GM23338 (cell line): ENCODE data around the gene SLC9A4. TPM values are rescaled to one million over a fixed set of nuclear protein-coding genes. Genes with fewer than 3 reads are reported as not detected.

Source experiments
- ATAC-seq: fragments of 200-7000 bp; cut with Tn5 transposase; 3 replicates; pipeline ENCODE4 v1.9.1; 2020
- DNase-seq: peaks from one replicate; pipeline ENCODE4 v3.0.0-alpha.2; 2015; ENCODE audit warnings: low spot score
- H2AFZ ChIP-seq: fragments of 200-600 bp; sonication (generic); 2 replicates; pipeline ENCODE4 v1.8.0; 2016; ENCODE audit warnings: antibody characterized with exemption, mild to moderate bottlenecking, moderate library complexity
- H3F3A ChIP-seq: fragments of 200-600 bp; sonication (generic); replicated peaks from 2 replicates; pipeline ENCODE4 v1.8.0; 2017; ENCODE audit warnings: antibody characterized with exemption, mixed run types, low read depth
- H3K27ac ChIP-seq: fragments of 200-600 bp; sonication (generic); 2 replicates; pipeline ENCODE4 v1.6.1; 2016; ENCODE audit warnings: low read depth
- H3K27me3 ChIP-seq: fragments of 200-600 bp; sonication (generic); 2 replicates; pipeline ENCODE4 v1.8.0; 2016; ENCODE audit warnings: mild to moderate bottlenecking, mixed run types, moderate library complexity; ENCODE audit not compliant: insufficient read depth
- H3K36me3 ChIP-seq: fragments of 200-600 bp; sonication (generic); 2 replicates; pipeline ENCODE4 v1.8.0; 2016; ENCODE audit warnings: mild to moderate bottlenecking; ENCODE audit not compliant: insufficient read depth
- H3K4me1 ChIP-seq: fragments of 200-600 bp; sonication (generic); 2 replicates; pipeline ENCODE4 v1.8.0; 2016; ENCODE audit warnings: mild to moderate bottlenecking, moderate library complexity; ENCODE audit not compliant: insufficient read depth
- H3K4me2 ChIP-seq: fragments of 200-600 bp; sonication (generic); 2 replicates; pipeline ENCODE4 v1.7.1; 2017; ENCODE audit warnings: mixed run types
- H3K4me3 ChIP-seq: fragments of 200-600 bp; sonication (generic); 2 replicates; pipeline ENCODE4 v1.6.1; 2016; ENCODE audit warnings: mixed run types
- H3K79me2 ChIP-seq: fragments of 200-600 bp; sonication (generic); replicated peaks from 2 replicates; pipeline ENCODE4 v1.8.0; 2017; ENCODE audit warnings: mild to moderate bottlenecking; ENCODE audit not compliant: insufficient read depth
- H3K9me2 ChIP-seq: fragments of 200-600 bp; sonication (generic); 2 replicates; pipeline ENCODE4 v1.8.0; 2017; ENCODE audit not compliant: insufficient read depth
- H4K20me1 ChIP-seq: fragments of 200-600 bp; sonication (generic); replicated peaks from 2 replicates; pipeline ENCODE4 v1.8.0; 2017; ENCODE audit warnings: mild to moderate bottlenecking; ENCODE audit not compliant: insufficient read depth
- H3K27ac Mint-ChIP-seq: 2 replicates; pipeline ENCODE4 v1.8.0; 2020; ENCODE audit warnings: inconsistent platforms, mild to moderate bottlenecking, moderate library complexity, mixed read lengths
- H3K27me3 Mint-ChIP-seq: 3 replicates; pipeline ENCODE4 v1.8.0; 2022; ENCODE audit warnings: low read depth, mild to moderate bottlenecking, moderate library complexity, mixed read lengths, inconsistent platforms; ENCODE audit not compliant: insufficient read depth, poor library complexity
- H3K36me3 Mint-ChIP-seq: 3 replicates; pipeline ENCODE4 v1.8.0; 2021; ENCODE audit warnings: low read depth, mild to moderate bottlenecking, inconsistent platforms, moderate library complexity, mixed read lengths
- H3K4me1 Mint-ChIP-seq: 3 replicates; pipeline ENCODE4 v1.8.0; 2020; ENCODE audit warnings: mild to moderate bottlenecking, inconsistent platforms, mixed read lengths
- H3K4me3 Mint-ChIP-seq: 3 replicates; pipeline ENCODE4 v1.8.0; 2021; ENCODE audit warnings: moderate library complexity, mild to moderate bottlenecking, inconsistent platforms, mixed read lengths
- H3K9me3 Mint-ChIP-seq: 3 replicates; pipeline ENCODE4 v1.8.0; 2020; ENCODE audit warnings: moderate library complexity, mild to moderate bottlenecking, inconsistent platforms, mixed read lengths
- CREB1 ChIP-seq: fragments of 250-450 bp; sonication (Bioruptor Pico); IDR thresholded peaks from 2 replicates; pipeline ENCODE4 v1.5.0; 2020; ENCODE audit warnings: low read depth, mild to moderate bottlenecking, moderate library complexity
- CTCF ChIP-seq, 2 experiments: fragments of 200-600 bp in 1 of 2; sonication (generic) in 1 of 2; conservative IDR thresholded peaks; 2 replicates each; pipeline versions ENCODE4 v1.5.1 to v1.6.1; 2016 to 2017; ENCODE audit warnings: antibody characterized with exemption in 2 of 2, low read depth in 2 of 2, mild to moderate bottlenecking in 2 of 2, moderate library complexity in 1 of 2
- ETS1 ChIP-seq: IDR thresholded peaks from 2 replicates; pipeline ENCODE4 v1.6.1; 2016; ENCODE audit warnings: antibody characterized with exemption
- EZH2 ChIP-seq: fragments of 200-600 bp; sonication (generic); IDR thresholded peaks from one replicate; pipeline ENCODE4 v1.8.0; 2017; ENCODE audit warnings: antibody characterized with exemption, mild to moderate bottlenecking, low read depth; ENCODE audit not compliant: unreplicated experiment
- EZH2phosphoT487 ChIP-seq: fragments of 200-600 bp; sonication (generic); IDR thresholded peaks from one replicate; pipeline ENCODE4 v1.8.1; 2018; ENCODE audit warnings: antibody characterized with exemption; ENCODE audit not compliant: unreplicated experiment
- JUNB ChIP-seq: IDR thresholded peaks from one replicate; pipeline ENCODE4 v1.6.1; 2016; ENCODE audit warnings: antibody characterized with exemption; ENCODE audit not compliant: unreplicated experiment
- NANOG ChIP-seq: IDR thresholded peaks from 2 replicates; pipeline ENCODE4 v1.6.1; 2016; ENCODE audit warnings: antibody characterized with exemption, borderline replicate concordance
- REST ChIP-seq: IDR thresholded peaks from one replicate; pipeline ENCODE4 v1.6.1; 2018; ENCODE audit warnings: antibody characterized with exemption; ENCODE audit not compliant: unreplicated experiment
- STAT1 ChIP-seq: IDR thresholded peaks from one replicate; pipeline ENCODE4 v1.6.1; 2016; ENCODE audit warnings: antibody characterized with exemption; ENCODE audit not compliant: unreplicated experiment
- ZNF114 ChIP-seq: fragments of 250-450 bp; sonication (Bioruptor Pico); IDR thresholded peaks from 2 replicates; pipeline ENCODE4 v1.5.0; 2020; ENCODE audit warnings: mild to moderate bottlenecking, moderate library complexity
- ZNF331 ChIP-seq: fragments of 250-450 bp; sonication (Bioruptor Pico); IDR thresholded peaks from 2 replicates; pipeline ENCODE4 v1.5.0; 2020; ENCODE audit warnings: low read depth, mild to moderate bottlenecking, moderate library complexity
- polyA plus RNA-seq: library from polyadenylated mRNA; unstranded; fragments of >200 nt; fragmentation: Nextera tagmentation; extraction: Ambion mirVana; gene quantifications from 2 replicates; pipeline ENCODE4 v1.2.1, GENCODE V29; 2016
- total RNA-seq: library from RNA; depleted of rRNA; stranded (reverse); fragments of >200 nt; shearing (Covaris generic); gene quantifications from 2 replicates; pipeline ENCODE4 v1.2.3, GENCODE V29; 2014

SLC9A4 gene
- total and polyA plus RNA-seq, 2 experiments from 2014 or later = not detected

GRCh38 chr2:102423368-102423767 is 49.7 kb upstream of the SLC9A4 start (continued):
- TF ChIP-seq ETS1 = no peak
- TF ChIP-seq CREB1 (CRISPR knock-in tag) = no peak
- TF ChIP-seq ZNF114 = no peak
- no peak for TF ChIP-seq NANOG
- no peak for TF ChIP-seq STAT1
- TF ChIP-seq JUNB = no peak
- no peak for TF ChIP-seq CTCF (conservative IDR thresholded peaks at IDR 0.05; ENCODE audit: low read depth in 2 of 2)
- no peak for TF ChIP-seq EZH2phosphoT487
- TF ChIP-seq EZH2 = no peak
- TF ChIP-seq ZNF331 (CRISPR knock-in tag) = no peak

GRCh38 chr2:102424754-102425153 is 48.3 kb upstream of the SLC9A4 start:
- no peaks in the 10 kb centered on the region for H4K20me1 ChIP-seq
- DNase-seq (no peak), ATAC-seq (no peak)
- TF ChIP-seq REST (no peak), ZNF331 (CRISPR knock-in tag) (no peak), ZNF114 (no peak), STAT1 (no peak)
- H3K4me3 ChIP-seq = no peak overlapping the region
- no peaks in the 10 kb centered on the region for H3K4me1 ChIP-seq
- no peaks in the 10 kb centered on the region for H3K36me3 Mint-ChIP-seq
- no peaks in the 10 kb centered on the region for H3K4me1 Mint-ChIP-seq
- H2AFZ ChIP-seq = no peak overlapping the region
- H3K4me3 Mint-ChIP-seq = no peak overlapping the region
- H3F3A ChIP-seq = no peaks in the 10 kb centered on the region
- H3K27ac ChIP-seq = no peak overlapping the region
- no peaks in the 10 kb centered on the region for H3K9me3 Mint-ChIP-seq
- no peaks in the 10 kb centered on the region for H3K27me3 Mint-ChIP-seq
- no peak overlapping the region for H3K27ac Mint-ChIP-seq
- H3K36me3 ChIP-seq = no peaks in the 10 kb centered on the region
- H3K9me2 ChIP-seq = 0 out of 2 replicates have a peak, but pooled peaks cover 6% of the 10 kb centered on the region
- no peak overlapping the region for H3K4me2 ChIP-seq
- H3K27me3 ChIP-seq = no peaks in the 10 kb centered on the region
- no peaks in the 10 kb centered on the region for H3K79me2 ChIP-seq
